ENCODE data around the gene UBQLNL.

UBQLNL gene

GRCh38 chr11:5531053-5531831, 14.7 kb upstream of the UBQLNL start:
- H3K4me3 ChIP-seq (ENCODE audit: insufficient read depth in 1 of 2, low read depth in 1 of 2, low read length in 2 of 2), result no peak overlapping the region
- no peak overlapping the region for H2BK12ac ChIP-seq (ENCODE audit: low read length in 2 of 2)

GRCh38 chr11:5528495-5528894, 12.0 kb upstream of the UBQLNL start:
- H3K18ac ChIP-seq (ENCODE audit: low read depth in 1 of 2, low read length in 2 of 2), result no peak overlapping the region
- H4K91ac ChIP-seq (ENCODE audit: low read length), result no peak overlapping the region
- H4K8ac ChIP-seq (ENCODE audit: low read length), result no peak overlapping the region
- H3K4me3 ChIP-seq (ENCODE audit: insufficient read depth in 1 of 2, low read depth in 1 of 2, low read length in 2 of 2), result no peak overlapping the region
- H3K9ac ChIP-seq (ENCODE audit: low read length), result no peak overlapping the region
- no peak overlapping the region for H2BK5ac ChIP-seq (ENCODE audit: low read depth, low read length, poor library complexity, severe bottlenecking)
- no peaks in the 10 kb centered on the region for H3K36me3 ChIP-seq (ENCODE audit: control insufficient read depth in 1 of 2, insufficient read depth in 2 of 2, low read depth in 1 of 2, low read length in 2 of 2)
- WGBS, result no CpG with 5 or more reads among the region's 1 CpG
- peaks cover 0 to 27% of the 10 kb centered on the region in 2 experiments for H3K27me3 ChIP-seq (ENCODE audit: control insufficient read depth in 1 of 2, insufficient read depth in 1 of 2, low read length in 2 of 2)
- H2AFZ ChIP-seq (ENCODE audit: low read depth, low read length), result no peak overlapping the region
- H2AK5ac ChIP-seq (ENCODE audit: low read length, severe bottlenecking), result no peak overlapping the region
- H3K4ac ChIP-seq (ENCODE audit: low read depth in 1 of 2, low read length in 2 of 2), result no peak overlapping the region
- H3K4me2 ChIP-seq (ENCODE audit: low read length, poor library complexity, severe bottlenecking), result no peak overlapping the region
- H3K4me1 ChIP-seq (ENCODE audit: control insufficient read depth, insufficient read depth, low read depth, low read length), result peaks cover 2% of the 10 kb centered on the region
- H3K27ac ChIP-seq (ENCODE audit: low read length, poor library complexity, severe bottlenecking), result no peak overlapping the region
- no peaks in the 10 kb centered on the region for H3K79me1 ChIP-seq (replicated peaks; ENCODE audit: low read length, poor library complexity, severe bottlenecking)
- no peak overlapping the region for H2BK120ac ChIP-seq (ENCODE audit: low read depth, low read length)
- no peak overlapping the region for H3K14ac ChIP-seq (ENCODE audit: low read length in 2 of 2)
- no peaks in the 10 kb centered on the region for H3K9me3 ChIP-seq (ENCODE audit: control insufficient read depth, low read length)
- DNase-seq, result no peak
- H2BK12ac ChIP-seq (ENCODE audit: low read length in 2 of 2), result no peak overlapping the region
- no peak overlapping the region for H3K23ac ChIP-seq (ENCODE audit: low read length in 2 of 2)
- no peak overlapping the region for H2BK15ac ChIP-seq (ENCODE audit: low read depth, poor library complexity, severe bottlenecking)

More at GRCh38 chr11:5531053-5531831, 14.7 kb upstream of the UBQLNL start:
- Histone ChIP-seq H2AK5ac (ENCODE audit: low read length, severe bottlenecking) (no peak overlapping the region), H3K14ac (ENCODE audit: low read length in 2 of 2) (no peak overlapping the region), H2BK5ac (ENCODE audit: low read depth, low read length, poor library complexity, severe bottlenecking) (no peak overlapping the region), H3K79me1 (replicated peaks; ENCODE audit: low read length, poor library complexity, severe bottlenecking) (no peaks in the 10 kb centered on the region), H4K8ac (ENCODE audit: low read length) (no peak overlapping the region), H4K91ac (ENCODE audit: low read length) (no peak overlapping the region), H2BK120ac (ENCODE audit: low read depth, low read length) (no peak overlapping the region), H3K9ac (ENCODE audit: low read length) (no peak overlapping the region), H3K18ac (ENCODE audit: low read depth in 1 of 2, low read length in 2 of 2) (no peak overlapping the region), H3K4me2 (ENCODE audit: low read length, poor library complexity, severe bottlenecking) (no peak overlapping the region), H3K27ac (ENCODE audit: low read length, poor library complexity, severe bottlenecking) (no peak overlapping the region), H3K4me1 (ENCODE audit: control insufficient read depth, insufficient read depth, low read depth, low read length) (peaks cover 2% of the 10 kb centered on the region), H3K9me3 (ENCODE audit: control insufficient read depth, low read length) (no peaks in the 10 kb centered on the region), H2AFZ (ENCODE audit: low read depth, low read length) (no peak overlapping the region), H3K4ac (ENCODE audit: low read depth in 1 of 2, low read length in 2 of 2) (no peak overlapping the region), H2BK15ac (ENCODE audit: low read depth, poor library complexity, severe bottlenecking) (no peak overlapping the region), H3K27me3 (ENCODE audit: control insufficient read depth in 1 of 2, insufficient read depth in 1 of 2, low read length in 2 of 2) (peaks cover 0 to 14% of the 10 kb centered on the region in 2 experiments), H3K36me3 (ENCODE audit: control insufficient read depth in 1 of 2, insufficient read depth in 2 of 2, low read depth in 1 of 2, low read length in 2 of 2) (no peaks in the 10 kb centered on the region), H3K23ac (ENCODE audit: low read length in 2 of 2) (no peak overlapping the region)
- DNase-seq, result no peak
- 100% methylated on average over 2 of the region's 2 CpGs for WGBS

DNA sequence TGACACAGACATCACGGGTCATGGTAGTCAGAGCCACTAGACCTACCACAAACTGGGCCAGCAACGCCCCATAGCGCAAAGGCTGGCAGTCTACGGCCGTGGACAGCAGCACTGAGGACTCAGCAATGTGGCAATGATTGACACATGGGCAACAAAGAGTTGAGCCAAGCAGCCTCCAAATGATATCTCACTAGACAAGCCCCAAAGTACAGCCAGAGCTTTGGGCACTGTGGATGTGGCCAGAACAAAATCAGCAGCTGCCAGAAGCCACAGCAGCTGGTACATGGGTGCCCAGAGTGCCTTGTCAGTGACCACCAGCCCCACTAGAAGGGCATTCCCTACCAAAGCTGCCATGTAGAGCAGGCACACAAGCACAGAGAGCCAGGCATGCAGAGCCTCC, 11.2 kb upstream of the UBQLNL start:
- Histone ChIP-seq H2BK5ac (ENCODE audit: low read depth, low read length, poor library complexity, severe bottlenecking) (no peak overlapping the region), H4K91ac (ENCODE audit: low read length) (no peak overlapping the region), H3K36me3 (ENCODE audit: control insufficient read depth in 1 of 2, insufficient read depth in 2 of 2, low read depth in 1 of 2, low read length in 2 of 2) (no peaks in the 10 kb centered on the region), H3K4me3 (ENCODE audit: insufficient read depth in 1 of 2, low read depth in 1 of 2, low read length in 2 of 2) (peak overlapping the region in 1 of 2 experiments; percentile 3), H3K4me1 (ENCODE audit: control insufficient read depth, insufficient read depth, low read depth, low read length) (peaks cover 2% of the 10 kb centered on the region), H2BK12ac (ENCODE audit: low read length in 2 of 2) (no peak overlapping the region), H2BK120ac (ENCODE audit: low read depth, low read length) (no peak overlapping the region), H3K9me3 (ENCODE audit: control insufficient read depth, low read length) (no peaks in the 10 kb centered on the region), H3K4ac (ENCODE audit: low read depth in 1 of 2, low read length in 2 of 2) (no peak overlapping the region), H4K8ac (ENCODE audit: low read length) (no peak overlapping the region), H2AK5ac (ENCODE audit: low read length, severe bottlenecking) (no peak overlapping the region), H2AFZ (ENCODE audit: low read depth, low read length) (no peak overlapping the region), H3K23ac (ENCODE audit: low read length in 2 of 2) (no peak overlapping the region), H3K14ac (ENCODE audit: low read length in 2 of 2) (peak overlapping the region in 1 of 2 experiments; percentile 86), H3K9ac (ENCODE audit: low read length) (no peak overlapping the region), H3K18ac (ENCODE audit: low read depth in 1 of 2, low read length in 2 of 2) (no peak overlapping the region), H3K79me1 (replicated peaks; ENCODE audit: low read length, poor library complexity, severe bottlenecking) (no peaks in the 10 kb centered on the region), H2BK15ac (ENCODE audit: low read depth, poor library complexity, severe bottlenecking) (no peak overlapping the region), H3K27me3 (ENCODE audit: control insufficient read depth in 1 of 2, insufficient read depth in 1 of 2, low read length in 2 of 2) (peaks cover 0 to 27% of the 10 kb centered on the region in 2 experiments), H3K4me2 (ENCODE audit: low read length, poor library complexity, severe bottlenecking) (no peak overlapping the region), H3K27ac (ENCODE audit: low read length, poor library complexity, severe bottlenecking) (no peak overlapping the region)
- 83% methylated on average over 5 of the region's 5 CpGs for WGBS
- no peak for DNase-seq

- no peak for DNase-seq
- H3K27me3 ChIP-seq (ENCODE audit: control insufficient read depth in 1 of 2, insufficient read depth in 1 of 2, low read length in 2 of 2), result peaks cover 0 to 23% of the 10 kb centered on the region in 2 experiments
These were observed 8.3 kb upstream of the UBQLNL start for GRCh38 chr11:5524756-5525155.

More at GRCh38 chr11:5524756-5525155, 8.3 kb upstream of the UBQLNL start:
- Histone ChIP-seq H3K4me3 (ENCODE audit: insufficient read depth in 1 of 2, low read depth in 1 of 2, low read length in 2 of 2) (no peak overlapping the region), H3K4me2 (ENCODE audit: low read length, poor library complexity, severe bottlenecking) (no peak overlapping the region), H3K4ac (ENCODE audit: low read depth in 1 of 2, low read length in 2 of 2) (no peak overlapping the region), H3K9me3 (ENCODE audit: control insufficient read depth, low read length) (no peaks in the 10 kb centered on the region), H3K23ac (ENCODE audit: low read length in 2 of 2) (no peak overlapping the region), H2BK120ac (ENCODE audit: low read depth, low read length) (no peak overlapping the region), H4K8ac (ENCODE audit: low read length) (no peak overlapping the region), H3K36me3 (ENCODE audit: control insufficient read depth in 1 of 2, insufficient read depth in 2 of 2, low read depth in 1 of 2, low read length in 2 of 2) (no peaks in the 10 kb centered on the region), H3K4me1 (ENCODE audit: control insufficient read depth, insufficient read depth, low read depth, low read length) (peaks cover 2% of the 10 kb centered on the region), H2AFZ (ENCODE audit: low read depth, low read length) (no peak overlapping the region), H4K91ac (ENCODE audit: low read length) (no peak overlapping the region), H3K9ac (ENCODE audit: low read length) (no peak overlapping the region), H2BK12ac (ENCODE audit: low read length in 2 of 2) (no peak overlapping the region), H3K18ac (ENCODE audit: low read depth in 1 of 2, low read length in 2 of 2) (no peak overlapping the region), H2AK5ac (ENCODE audit: low read length, severe bottlenecking) (no peak overlapping the region), H2BK15ac (ENCODE audit: low read depth, poor library complexity, severe bottlenecking) (no peak overlapping the region), H3K14ac (ENCODE audit: low read length in 2 of 2) (no peak overlapping the region), H3K79me1 (replicated peaks; ENCODE audit: low read length, poor library complexity, severe bottlenecking) (no peaks in the 10 kb centered on the region), H3K27ac (ENCODE audit: low read length, poor library complexity, severe bottlenecking) (no peak overlapping the region), H2BK5ac (ENCODE audit: low read depth, low read length, poor library complexity, severe bottlenecking) (no peak overlapping the region)
- WGBS, result 68% methylated on average over 3 of the region's 3 CpGs

Data from mesenchymal stem cell (in vitro differentiated cells and primary cell).